Activated CD8-positive, alpha-beta memory T cell treated with anti-CD3 and anti-CD28 coated beads, Interleukin-2, amount 50 U/mL, for 1 hour (primary cell): Measurements from ENCODE around the gene ATP11B.

Experiments used
- DNase-seq: peaks from one replicate; pipeline ENCODE4 v3.0.0-alpha.2; 2020; ENCODE audit errors: extremely low read depth

ATP11B gene

GRCh38 chr3:182949688-182950087, 156.4 kb downstream of the ATP11B start:
- DNase-seq: no peak

DNA sequence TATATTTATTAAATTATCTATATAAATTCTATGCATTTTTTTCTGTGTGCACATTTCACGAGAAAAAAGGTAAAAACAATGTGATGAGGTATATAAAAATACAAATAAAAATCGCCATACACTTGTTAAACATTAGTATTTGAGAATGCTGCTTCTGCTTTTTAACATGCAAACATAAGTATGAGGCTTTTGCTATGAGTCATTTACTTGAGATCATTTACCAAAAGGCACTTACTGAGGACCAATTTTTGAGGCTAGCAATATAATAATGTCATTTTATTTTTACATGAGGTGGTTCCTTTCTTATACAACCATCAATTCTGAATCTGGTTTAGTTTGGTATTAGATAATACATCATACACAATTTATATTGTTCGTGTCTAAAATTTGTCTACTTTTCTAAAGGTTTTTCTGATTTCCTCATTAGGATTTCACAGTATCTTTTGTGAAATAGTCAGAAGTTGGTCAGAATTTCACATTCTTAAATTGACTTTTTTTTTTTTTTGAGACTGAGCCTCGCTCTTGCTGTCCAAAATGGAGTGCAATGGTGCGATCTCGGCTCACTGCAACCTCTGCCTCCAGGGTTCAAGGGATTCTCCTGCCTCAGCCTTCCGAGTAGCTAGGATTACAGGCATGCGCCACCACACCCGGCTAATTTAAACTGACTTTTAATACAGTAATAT, 161.4 kb downstream of the ATP11B start:
- DNase-seq: no peak

DNA sequence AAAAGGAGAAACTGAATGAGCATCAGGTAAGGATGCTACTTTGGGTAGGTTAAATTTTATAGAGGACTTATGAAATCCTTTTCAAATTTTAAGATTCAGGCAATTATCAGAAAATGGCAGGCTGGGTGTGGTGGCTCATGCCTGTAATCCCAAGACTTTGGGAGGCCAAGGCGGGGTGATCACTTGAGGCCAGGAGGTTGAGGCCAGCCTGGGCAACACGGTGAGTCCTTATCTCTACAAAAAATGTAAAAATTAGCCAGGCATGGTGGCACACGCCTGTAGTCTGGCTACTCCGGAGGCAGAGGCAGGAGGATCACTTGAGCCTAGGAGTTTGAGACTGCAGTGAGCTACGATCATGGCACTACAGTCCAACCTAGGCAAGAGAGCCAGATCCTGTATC, 163.9 kb downstream of the ATP11B start:
- no peak for DNase-seq

GRCh38 chr3:182957676-182958266, 164.5 kb downstream of the ATP11B start:
- no peak for DNase-seq

GRCh38 chr3:182959474-182960350, 166.4 kb downstream of the ATP11B start:
- DNase-seq: no peak

GRCh38 chr3:182962166-182962565, 168.9 kb downstream of the ATP11B start:
- DNase-seq: no peak

DNA sequence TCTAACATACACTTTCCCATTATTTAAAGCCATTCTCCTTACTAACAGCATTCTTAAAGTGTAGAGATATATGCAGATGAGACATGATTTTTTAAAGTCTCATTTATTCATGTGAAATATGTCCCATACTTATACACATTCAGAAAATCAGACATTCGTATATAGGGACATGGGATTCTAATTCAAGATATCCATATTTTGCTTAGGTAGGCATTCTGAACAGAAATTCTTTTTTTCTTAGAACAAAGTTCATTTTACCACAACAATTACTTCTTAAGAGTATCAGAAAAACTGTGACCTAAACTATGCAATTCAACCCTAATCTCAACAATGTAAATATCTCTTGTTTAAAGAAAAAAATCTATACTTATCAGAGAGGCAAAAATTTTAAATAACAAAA, 170.9 kb downstream of the ATP11B start:
- no peak for DNase-seq

DNA sequence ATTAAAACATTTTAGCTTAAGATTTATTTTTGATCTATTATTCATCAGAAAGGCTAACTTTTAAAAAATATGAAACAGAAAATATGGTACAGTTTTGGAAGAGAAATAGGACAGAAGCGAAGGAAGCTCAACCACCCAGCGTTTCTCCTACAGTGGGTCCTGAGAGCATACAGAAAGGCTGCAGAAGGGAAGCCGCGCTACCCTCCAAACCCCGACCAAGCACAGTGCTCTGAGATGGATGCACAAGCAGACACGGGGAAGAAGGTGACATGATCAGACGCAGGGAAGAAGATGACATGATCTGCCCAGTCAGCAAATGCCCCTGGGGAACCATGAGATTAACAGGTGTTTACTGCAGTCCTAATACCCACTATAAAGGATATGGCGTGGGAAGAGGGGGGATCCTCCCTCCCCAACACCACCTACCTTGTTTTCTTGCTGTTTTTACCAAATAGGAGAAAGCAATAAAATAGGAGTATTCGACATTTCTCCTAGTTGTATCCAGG, 172.6 kb downstream of the ATP11B start:
- no peak for DNase-seq

DNA sequence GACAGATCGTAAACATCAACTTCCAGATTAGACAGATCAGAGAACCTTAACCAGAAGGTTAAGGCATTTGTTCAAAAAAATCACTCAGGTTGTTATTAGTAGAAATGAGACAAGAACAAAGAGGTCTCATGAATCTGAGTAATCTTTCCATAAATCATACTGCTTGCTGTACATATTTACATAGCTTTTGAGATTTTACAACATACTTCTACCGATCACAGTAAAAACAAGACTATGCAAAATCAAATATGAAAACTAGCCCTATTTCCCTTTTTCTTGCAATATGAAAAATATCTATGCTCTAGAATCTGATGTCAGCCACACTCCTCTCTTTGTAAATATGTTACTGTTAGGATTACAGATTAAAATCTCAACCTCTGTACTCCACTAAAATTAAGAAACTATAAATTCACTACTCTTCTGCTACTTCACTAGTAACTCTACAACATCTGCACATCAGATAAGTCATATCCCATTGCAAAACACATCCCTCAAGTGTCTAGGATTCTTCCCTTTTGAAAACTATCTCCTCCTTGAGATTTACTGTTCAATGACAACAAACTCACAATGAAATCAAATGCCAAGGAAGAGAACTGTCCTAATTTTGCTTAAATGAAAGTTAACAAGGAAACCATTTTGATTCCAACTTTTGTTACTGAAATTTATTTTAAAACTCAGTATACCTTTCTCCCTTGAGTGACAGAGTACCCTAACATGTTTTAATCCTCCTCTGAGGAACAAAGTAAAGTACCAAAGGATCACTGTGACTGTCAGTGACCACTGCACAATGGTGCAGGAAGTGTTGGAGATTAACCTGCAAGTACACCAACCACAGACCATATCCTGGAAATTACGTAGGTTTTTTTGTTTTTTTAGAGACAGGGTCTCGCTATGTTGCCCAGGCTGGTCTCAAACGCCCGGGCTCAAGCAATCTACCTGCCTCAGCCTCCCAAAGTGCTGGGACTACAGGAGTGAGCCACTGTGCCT, 174.2 kb downstream of the ATP11B start:
- DNase-seq: no peak

DNA sequence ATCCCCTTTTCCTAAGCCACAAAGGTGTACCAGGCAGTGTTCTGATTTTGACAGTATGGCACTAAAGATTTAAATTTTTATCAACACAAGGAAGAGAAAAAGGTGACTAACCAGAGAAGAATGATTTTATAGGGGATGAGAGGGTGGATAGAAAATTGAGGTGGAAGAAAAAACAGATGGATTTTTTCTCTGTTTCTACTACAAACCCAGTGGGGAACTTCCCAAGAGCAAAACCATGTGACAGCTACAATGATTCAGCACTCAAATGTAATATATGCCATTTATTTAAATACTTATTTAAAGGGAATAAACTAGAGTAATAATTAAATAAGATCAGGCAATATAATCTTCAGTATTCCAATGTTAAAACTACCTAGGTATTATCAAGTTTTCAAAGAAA, 176.0 kb downstream of the ATP11B start:
- DNase-seq: no peak

GRCh38 chr3:182969853-182970252, 176.5 kb downstream of the ATP11B start:
- DNase-seq: no peak

GRCh38 chr3:182970811-182971418, 177.6 kb downstream of the ATP11B start:
- DNase-seq: no peak
